A549 (cell line): ENCODE data around the gene CCDC83. TPM values are rescaled to one million over a fixed set of nuclear protein-coding genes. Genes with fewer than 3 reads are reported as not detected.

Experiments used
- CBX8 ChIP-seq: fragments of 200-600 bp; sonication (generic); IDR thresholded peaks from 2 replicates; pipeline ENCODE4 v1.6.1; 2016
- CEBPB ChIP-seq, 2 experiments: fragments of >200 bp in 1 of 2; sonication (Bioruptor Twin) in 1 of 2; formaldehyde crosslinking in 1 of 2; IDR thresholded peaks; 2 replicates each; pipeline ENCODE4 v1.6.1; 2012 to 2016
- CHD2 ChIP-seq: fragments of 150-350 bp; IDR thresholded peaks from 2 replicates; pipeline ENCODE4 v1.6.1; 2014; ENCODE audit warnings: low read length; ENCODE audit not compliant: partially characterized antibody
- CHD4 ChIP-seq: fragments of 200-600 bp; sonication (generic); IDR thresholded peaks from 2 replicates; pipeline ENCODE4 v1.6.1; 2016; ENCODE audit warnings: antibody characterized with exemption, mild to moderate bottlenecking, borderline replicate concordance
- EHF ChIP-seq: fragments of 250-450 bp; sonication (Bioruptor Pico); IDR thresholded peaks from 2 replicates; pipeline ENCODE4 v1.5.0; 2020; ENCODE audit warnings: mild to moderate bottlenecking
- EHMT2 ChIP-seq: fragments of 200-600 bp; sonication (generic); IDR thresholded peaks from 2 replicates; pipeline ENCODE4 v1.6.1; 2016; ENCODE audit warnings: antibody characterized with exemption, low read depth, mild to moderate bottlenecking, moderate library complexity
- ELK1 ChIP-seq: fragments of 150-350 bp; IDR thresholded peaks from 2 replicates; pipeline ENCODE4 v1.6.1; 2014; ENCODE audit warnings: low read depth, mild to moderate bottlenecking, low read length
- EP300 ChIP-seq, 2 experiments: fragments of >200 bp; sonication (Bioruptor Twin); formaldehyde crosslinking; IDR thresholded peaks; 2 replicates in 1 of 2; 3 replicates in 1 of 2; pipeline ENCODE4 v1.6.1; 2016 to 2017
- ESRRA ChIP-seq: fragments of 150-350 bp; IDR thresholded peaks from 2 replicates; pipeline ENCODE4 v1.6.1; 2014; ENCODE audit warnings: mild to moderate bottlenecking, low read length, borderline replicate concordance
- FOSB ChIP-seq: fragments of 250-450 bp; sonication (Bioruptor Pico); IDR thresholded peaks from 2 replicates; pipeline ENCODE4 v1.5.0; 2020; ENCODE audit warnings: mild to moderate bottlenecking, moderate library complexity
- FOXS1 ChIP-seq: fragments of 250-450 bp; sonication (Bioruptor Pico); IDR thresholded peaks from 2 replicates; pipeline ENCODE4 v1.5.0; 2020; ENCODE audit warnings: mild to moderate bottlenecking, moderate library complexity
- GATA3 ChIP-seq: IDR thresholded peaks from 2 replicates; pipeline ENCODE4 v1.6.1; 2012; ENCODE audit warnings: borderline replicate concordance
- HEYL ChIP-seq: fragments of 250-450 bp; sonication (Bioruptor Pico); IDR thresholded peaks from 2 replicates; pipeline ENCODE4 v1.8.0; 2021; ENCODE audit warnings: mild to moderate bottlenecking, moderate library complexity
- HOXA7 ChIP-seq: fragments of 250-450 bp; sonication (Bioruptor Pico); IDR thresholded peaks from 2 replicates; pipeline ENCODE4 v1.5.0; 2020; ENCODE audit warnings: mild to moderate bottlenecking, moderate library complexity
- HOXB13 ChIP-seq: fragments of 250-450 bp; sonication (Bioruptor Pico); IDR thresholded peaks from 2 replicates; pipeline ENCODE4 v1.5.0; 2020; ENCODE audit warnings: low read depth, mild to moderate bottlenecking, moderate library complexity
- HOXB5 ChIP-seq: fragments of 250-450 bp; sonication (Bioruptor Pico); IDR thresholded peaks from 2 replicates; pipeline ENCODE4 v1.5.0; 2020; ENCODE audit warnings: mild to moderate bottlenecking, moderate library complexity
- JUN ChIP-seq, 2 experiments: fragments of >200 bp; sonication (Bioruptor Twin); formaldehyde crosslinking; IDR thresholded peaks; 2 replicates in 1 of 2; 3 replicates in 1 of 2; pipeline ENCODE4 v1.6.1; 2016 to 2017
- JUNB ChIP-seq: fragments of >200 bp; sonication (Bioruptor Twin); formaldehyde crosslinking; IDR thresholded peaks from 2 replicates; pipeline ENCODE4 v1.6.1; 2016
- KDM1A ChIP-seq: fragments of 200-600 bp; sonication (generic); IDR thresholded peaks from 2 replicates; pipeline ENCODE4 v1.6.1; 2016; ENCODE audit warnings: low read depth, mild to moderate bottlenecking
- KDM5A ChIP-seq: fragments of 200-600 bp; sonication (generic); IDR thresholded peaks from 2 replicates; pipeline ENCODE4 v1.6.1; 2016; ENCODE audit warnings: antibody characterized with exemption, mild to moderate bottlenecking
- MAFK ChIP-seq: fragments of 450-650 bp; IDR thresholded peaks from 2 replicates; pipeline ENCODE4 v1.6.1; 2014; ENCODE audit not compliant: partially characterized antibody
- MAZ ChIP-seq: fragments of 150-350 bp; IDR thresholded peaks from 2 replicates; pipeline ENCODE4 v1.6.1; 2014; ENCODE audit warnings: antibody characterized with exemption, low read depth, low read length, borderline replicate concordance
- NFE2L2 ChIP-seq: fragments of 150-350 bp; conservative IDR thresholded peaks from 2 replicates; pipeline ENCODE4 v1.6.1; 2014; ENCODE audit warnings: low read length
- NR3C1 ChIP-seq: fragments of >200 bp; sonication (Bioruptor Twin); formaldehyde crosslinking; IDR thresholded peaks from 3 replicates; pipeline ENCODE4 v1.6.1; 2017
- PBX3 ChIP-seq: IDR thresholded peaks from 2 replicates; pipeline ENCODE4 v1.6.1; 2012
- PHF8 ChIP-seq: fragments of 200-600 bp; sonication (generic); IDR thresholded peaks from 2 replicates; pipeline ENCODE4 v1.6.1; 2016; ENCODE audit warnings: low read depth, mild to moderate bottlenecking, antibody characterized with exemption, moderate library complexity, borderline replicate concordance
- POLR2A ChIP-seq: IDR thresholded peaks from 2 replicates; pipeline ENCODE4 v1.6.1; 2012; ENCODE audit warnings: mild to moderate bottlenecking, low read length
- POLR2AphosphoS2 ChIP-seq: conservative IDR thresholded peaks from 2 replicates; pipeline ENCODE4 v1.6.1; 2012; ENCODE audit warnings: low read length, improper control_type of control experiment, inconsistent platforms
- RAD21 ChIP-seq, 2 experiments: fragments of >200 bp in 1 of 2; sonication (Bioruptor Twin) in 1 of 2; formaldehyde crosslinking in 1 of 2; IDR thresholded peaks in 1 of 2; conservative IDR thresholded peaks in 1 of 2; 2 replicates in 1 of 2; 3 replicates in 1 of 2; pipeline ENCODE4 v1.6.1; 2012 to 2018; ENCODE audit warnings: inconsistent platforms in 1 of 2
- RARB ChIP-seq: fragments of 250-450 bp; sonication (Bioruptor Pico); IDR thresholded peaks from 2 replicates; pipeline ENCODE4 v1.8.0; 2021; ENCODE audit warnings: mild to moderate bottlenecking, moderate library complexity
- RFX5 ChIP-seq: fragments of 450-650 bp; IDR thresholded peaks from 2 replicates; pipeline ENCODE4 v1.7.1; 2014; ENCODE audit warnings: antibody characterized with exemption, mild to moderate bottlenecking, moderate library complexity
- RNF2 ChIP-seq: fragments of 200-600 bp; sonication (generic); IDR thresholded peaks from 2 replicates; pipeline ENCODE4 v1.6.1; 2016; ENCODE audit warnings: low read depth, mild to moderate bottlenecking, antibody characterized with exemption, moderate library complexity, borderline replicate concordance
- SMC3 ChIP-seq: fragments of >200 bp; sonication (Bioruptor Twin); formaldehyde crosslinking; IDR thresholded peaks from 3 replicates; pipeline ENCODE4 v1.6.1; 2018; ENCODE audit warnings: inconsistent platforms
- TP53 ChIP-seq: fragments of 250-450 bp; sonication (Bioruptor Pico); IDR thresholded peaks from 2 replicates; pipeline ENCODE4 v1.5.0; 2021; ENCODE audit warnings: mild to moderate bottlenecking, moderate library complexity
- USF2 ChIP-seq: fragments of 450-650 bp; IDR thresholded peaks from 2 replicates; pipeline ENCODE4 v1.6.1; 2014; ENCODE audit warnings: antibody characterized with exemption
- ZC3H11A ChIP-seq: fragments of 450-650 bp; IDR thresholded peaks from 2 replicates; pipeline ENCODE4 v1.6.1; 2014; ENCODE audit warnings: antibody characterized with exemption, mild to moderate bottlenecking
- ZFP36 ChIP-seq: fragments of 450-650 bp; IDR thresholded peaks from 2 replicates; pipeline ENCODE4 v1.6.1; 2014; ENCODE audit warnings: borderline replicate concordance; ENCODE audit not compliant: partially characterized antibody
- ZNF302 ChIP-seq: fragments of 250-450 bp; sonication (Bioruptor Pico); IDR thresholded peaks from 2 replicates; pipeline ENCODE4 v1.9.0; 2021; ENCODE audit warnings: inconsistent platforms, mild to moderate bottlenecking, moderate library complexity
- ZSCAN20 ChIP-seq: fragments of 250-450 bp; sonication (Bioruptor Pico); IDR thresholded peaks from 2 replicates; pipeline ENCODE4 v1.8.0; 2022; ENCODE audit warnings: mild to moderate bottlenecking, moderate library complexity
- polyA plus RNA-seq, 4 experiments: library from polyadenylated mRNA; depleted of rRNA in 3 of 4; stranded (reverse); fragments of >200 nt; fragmentation: RNase III in 1 of 4; extraction: RNeasy Plus Mini Kit Qiagen cat#74134 plus additional on column Dnase treatment in 1 of 4; gene quantifications; 2 replicates in 3 of 4; 3 replicates in 1 of 4; pipeline ENCODE4 v1.2.3, GENCODE V29; 2011 to 2017
- TF ChIP-seq, protein P1 (sequence below): fragments of 250-450 bp; sonication (Bioruptor Pico); IDR thresholded peaks from 2 replicates; pipeline ENCODE4 v1.5.0; 2020; ENCODE audit warnings: low read depth, mild to moderate bottlenecking, moderate library complexity
- TF ChIP-seq, protein P2 (sequence below): IDR thresholded peaks from 2 replicates; pipeline ENCODE4 v1.6.1; 2012
- TF ChIP-seq, protein P3 (sequence below): fragments of >200 bp; sonication (Bioruptor Twin); formaldehyde crosslinking; IDR thresholded peaks from 2 replicates; pipeline ENCODE4 v1.6.1; 2016

The CCDC83 gene
- polyA plus RNA-seq, 2 of the 4 experiments (the other 2 are of a cell fraction), result not detected

DNA sequence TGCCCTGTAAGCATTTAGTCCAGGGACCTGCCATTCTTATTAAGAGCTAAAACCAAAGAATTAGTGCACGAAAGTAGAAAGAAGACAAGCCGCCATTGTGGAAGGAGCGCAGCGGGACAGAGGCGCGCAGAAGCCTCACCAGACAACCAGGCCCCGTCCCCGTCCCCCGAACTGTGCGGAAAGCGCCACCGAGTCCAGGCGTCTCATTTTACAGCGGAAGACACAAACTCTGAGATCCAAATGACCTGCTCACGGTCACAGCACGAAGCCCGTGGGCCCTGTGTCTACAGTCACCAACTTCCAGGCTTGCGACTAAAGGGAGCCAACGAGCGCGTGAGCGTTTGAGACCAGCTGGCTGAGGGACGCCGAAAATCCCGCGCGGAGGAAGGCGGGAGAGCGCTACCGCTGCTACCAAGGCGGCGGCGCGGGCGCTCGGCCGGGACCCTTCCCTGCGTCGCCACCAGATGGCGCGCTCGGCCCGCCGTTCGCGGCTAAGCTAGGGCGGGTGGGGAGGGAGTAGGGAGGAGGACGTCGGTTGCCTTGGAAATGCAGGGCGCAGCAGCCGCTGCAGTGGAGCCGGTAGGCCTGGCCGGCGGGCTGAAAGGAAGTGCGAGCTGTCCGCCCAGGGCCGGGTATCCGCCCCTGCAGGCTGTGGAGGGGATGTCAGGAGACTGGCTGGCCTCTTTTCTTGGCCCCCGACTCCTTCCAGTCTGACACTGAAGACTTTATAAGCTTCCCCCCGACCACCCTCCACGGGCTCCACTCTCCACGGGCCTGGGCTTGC lies 434 bp upstream of the CCDC83 start (continued):
- TF ChIP-seq, protein P1, sequence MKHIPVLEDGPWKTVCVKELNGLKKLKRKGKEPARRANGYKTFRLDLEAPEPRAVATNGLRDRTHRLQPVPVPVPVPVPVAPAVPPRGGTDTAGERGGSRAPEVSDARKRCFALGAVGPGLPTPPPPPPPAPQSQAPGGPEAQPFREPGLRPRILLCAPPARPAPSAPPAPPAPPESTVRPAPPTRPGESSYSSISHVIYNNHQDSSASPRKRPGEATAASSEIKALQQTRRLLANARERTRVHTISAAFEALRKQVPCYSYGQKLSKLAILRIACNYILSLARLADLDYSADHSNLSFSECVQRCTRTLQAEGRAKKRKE, result no peak
- TF ChIP-seq POLR2A (peak; percentile 24), USF2 (peak; percentile 29; the same call in 1 of the 2 replicates), TP53 (CRISPR knock-in tag) (no peak), ZFP36 (no peak), ESRRA (no peak), JUN (IDR thresholded peaks at IDR 0.05) (peak in 1 of 2 experiments; percentile 77; a peak in 2 of 5 replicates), HOXB13 (CRISPR knock-in tag) (no peak), CEBPB (IDR thresholded peaks at IDR 0.05) (no peak), ZSCAN20 (CRISPR knock-in tag) (no peak), KDM5A (no peak), HOXA7 (CRISPR knock-in tag) (no peak), PBX3 (peak; percentile 35; the same call in 1 of the 2 replicates), CHD2 (no peak), HOXB5 (CRISPR knock-in tag) (no peak), RARB (no peak), SMC3 (peak; percentile 99), KDM1A (no peak), FOSB (CRISPR knock-in tag) (no peak), GATA3 (no peak), EP300 (IDR thresholded peaks at IDR 0.05) (no peak), PHF8 (peak; percentile 42; the same call in 1 of the 2 replicates), FOXS1 (CRISPR knock-in tag) (0 out of 2 replicates have a peak, but pooled peaks have one; percentile 15), ELK1 (no peak), MAFK (peak; percentile 65), NR3C1 (no peak), POLR2AphosphoS2 (no peak), EHMT2 (no peak), MAZ (peak; percentile 91; the same call in 1 of the 2 replicates), ZNF302 (no peak), CHD4 (no peak), RAD21 (conservative IDR thresholded peaks at IDR 0.05 in 1 of 2, IDR thresholded peaks at IDR 0.05 in 1 of 2) (peak; percentile 92 to 100), RFX5 (no peak), EHF (no peak), CBX8 (no peak), NFE2L2 (no peak), RNF2 (no peak), HEYL (no peak), ZC3H11A (no peak), JUNB (no peak)
- TF ChIP-seq, protein P2, sequence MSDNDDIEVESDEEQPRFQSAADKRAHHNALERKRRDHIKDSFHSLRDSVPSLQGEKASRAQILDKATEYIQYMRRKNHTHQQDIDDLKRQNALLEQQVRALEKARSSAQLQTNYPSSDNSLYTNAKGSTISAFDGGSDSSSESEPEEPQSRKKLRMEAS, result peak; percentile 98
- TF ChIP-seq, protein P3, sequence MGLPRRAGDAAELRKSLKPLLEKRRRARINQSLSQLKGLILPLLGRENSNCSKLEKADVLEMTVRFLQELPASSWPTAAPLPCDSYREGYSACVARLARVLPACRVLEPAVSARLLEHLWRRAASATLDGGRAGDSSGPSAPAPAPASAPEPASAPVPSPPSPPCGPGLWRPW, result no peak
